CD4-positive, alpha-beta T cell treated with Interleukin-4 for 4 hours (primary cell): ENCODE results near the gene SPAAR.
"Not testable (repeated sequence)": the region's sequence is repeated elsewhere in the genome, so short reads cannot be mapped to it uniquely, and the experiment has no call there.

Experiments
- DNase-seq: peaks from one replicate; pipeline ENCODE4 v3.0.0-alpha.2; 2020

Gene SPAAR

GRCh38 chr9:35909274-35909673 lies at the start of gene SPAAR:
SPAAR (plus strand) TSS chr9:35909490; CDS start chr9:35910464, 974 bp downstream.
- DNase-seq: no peak

GRCh38 chr9:35859990-35860339 lies 49.3 kb upstream of the SPAAR start:
- no peak for DNase-seq

GRCh38 chr9:35861161-35861897 lies 48.0 kb upstream of the SPAAR start:
- no peak for DNase-seq

- DNase-seq: no peak
These were observed 47.0 kb upstream of the SPAAR start for GRCh38 chr9:35862328-35862727.

GRCh38 chr9:35863583-35863982 lies 45.7 kb upstream of the SPAAR start:
- DNase-seq: no peak

- DNase-seq: no peak
These were observed 44.5 kb upstream of the SPAAR start for GRCh38 chr9:35864695-35865255.

GRCh38 chr9:35867538-35867937 lies 41.8 kb upstream of the SPAAR start:
- DNase-seq: no peak

GRCh38 chr9:35868933-35869332 lies 40.4 kb upstream of the SPAAR start:
- DNase-seq: no peak

GRCh38 chr9:35869621-35870216 lies 39.6 kb upstream of the SPAAR start:
- no peak for DNase-seq

GRCh38 chr9:35870351-35870923 lies 38.9 kb upstream of the SPAAR start, which contains the start of gene OR13J1:
OR13J1 (minus strand) TSS chr9:35870401; CDS start chr9:35870401, 0 bp downstream.
- no peak for DNase-seq

GRCh38 chr9:35871545-35871944 lies 37.7 kb upstream of the SPAAR start:
- no peak for DNase-seq

GRCh38 chr9:35872505-35872904 lies 36.8 kb upstream of the SPAAR start:
- DNase-seq: no peak

- DNase-seq: peak; percentile 68
These were observed 26.9 kb upstream of the SPAAR start for GRCh38 chr9:35882263-35882848.

- DNase-seq: no peak
These were observed 26.3 kb upstream of the SPAAR start for GRCh38 chr9:35882996-35883395.

GRCh38 chr9:35884908-35885307 lies 24.4 kb upstream of the SPAAR start:
- DNase-seq: not testable (repeated sequence)

- DNase-seq: no peak
These were observed 17.6 kb upstream of the SPAAR start for GRCh38 chr9:35891646-35892045.

- DNase-seq: no peak
These were observed 17.2 kb upstream of the SPAAR start for GRCh38 chr9:35892051-35892450.

- no peak for DNase-seq
These were observed 12.7 kb upstream of the SPAAR start for GRCh38 chr9:35896570-35896969.

- not testable (repeated sequence) for DNase-seq
These were observed 11.8 kb upstream of the SPAAR start for GRCh38 chr9:35897376-35898099.

- DNase-seq: no peak
These were observed 11.0 kb upstream of the SPAAR start for GRCh38 chr9:35898337-35898736.

GRCh38 chr9:35899021-35899420 lies 10.3 kb upstream of the SPAAR start:
- DNase-seq: no peak

- peak; percentile 72 for DNase-seq
These were observed 6.2 kb upstream of the SPAAR start for GRCh38 chr9:35903049-35903448.

GRCh38 chr9:35904338-35904737 lies 5.0 kb upstream of the SPAAR start:
- no peak for DNase-seq
